IMR-90 (cell line): Measurements from ENCODE around the gene PACS1. TPM values are rescaled to one million over a fixed set of nuclear protein-coding genes. Genes with fewer than 3 reads are reported as not detected.

ENCODE experiments used
- ATAC-seq: fragments of 200-7000 bp; cut with Tn5 transposase; 2 replicates; pipeline ENCODE4 v1.9.1; 2020; ENCODE audit warnings: low read depth, mild to moderate bottlenecking, moderate library complexity
- BruUV-seq: library from RNA; stranded (reverse); fragments of 400-500 nt; replicated peaks from 2 replicates; lab custom pipeline; 2021; lab: Mats Ljungman, UMichigan
- CTCF ChIA-PET: fragments of 300-600 bp; formaldehyde crosslinking; extraction: SDS; loops from one replicate; lab custom pipeline; 2021; ENCODE audit warnings: antibody characterized with exemption; lab: Yijun Ruan, JAX
- POLR2A ChIA-PET: fragments of 300-600 bp; sonication (Branson Sonifier 250); formaldehyde crosslinking; loops from one replicate; lab custom pipeline; 2022; ENCODE audit warnings: antibody characterized with exemption; ENCODE audit not compliant: unreplicated experiment; lab: Charles Lee
- DNase-seq: peaks from one replicate; pipeline ENCODE4 v3.0.0; 2013
- H2AFZ ChIP-seq: replicated peaks from 2 replicates; pipeline ENCODE3; 2013; ENCODE audit warnings: low read length, mild to moderate bottlenecking; ENCODE audit not compliant: poor library complexity
- H2AK5ac ChIP-seq: 2 replicates; pipeline ENCODE4 v1.6.1; 2013; ENCODE audit warnings: low read depth, low read length, inconsistent platforms
- H2AK9ac ChIP-seq: replicated peaks from 2 replicates; pipeline ENCODE3; 2013; ENCODE audit warnings: mild to moderate bottlenecking, low read depth, low read length, moderate library complexity; ENCODE audit not compliant: poor library complexity
- H2BK120ac ChIP-seq: 2 replicates; pipeline ENCODE4 v1.6.1; 2013; ENCODE audit warnings: low read depth, low read length, inconsistent platforms
- H2BK15ac ChIP-seq: 3 replicates; pipeline ENCODE4 v1.6.1; 2013; ENCODE audit warnings: low read depth, low read length, inconsistent platforms
- H2BK20ac ChIP-seq: 2 replicates; pipeline ENCODE4 v1.6.1; 2013; ENCODE audit warnings: low read depth, mild to moderate bottlenecking, inconsistent platforms, low read length, moderate library complexity
- H2BK5ac ChIP-seq: 2 replicates; pipeline ENCODE4 v1.6.1; 2013; ENCODE audit warnings: mild to moderate bottlenecking, low read depth, low read length, inconsistent platforms; ENCODE audit not compliant: poor library complexity, severe bottlenecking
- H3K14ac ChIP-seq: replicated peaks from 2 replicates; pipeline ENCODE4 v1.6.1; 2013; ENCODE audit warnings: low read depth, low read length, inconsistent platforms
- H3K18ac ChIP-seq: 2 replicates; pipeline ENCODE4 v1.6.1; 2013; ENCODE audit warnings: low read depth, low read length, control low read depth
- H3K23ac ChIP-seq: 2 replicates; pipeline ENCODE4 v1.6.1; 2013; ENCODE audit warnings: low read depth, low read length, inconsistent platforms
- H3K27ac ChIP-seq: 2 replicates; pipeline ENCODE4 v1.5.1; 2013; ENCODE audit warnings: mild to moderate bottlenecking, control low read depth, low read length; ENCODE audit not compliant: insufficient read depth
- H3K27me3 ChIP-seq: 2 replicates; pipeline ENCODE4 v1.6.1; 2013; ENCODE audit warnings: low read length; ENCODE audit not compliant: control insufficient read depth, insufficient read depth
- H3K36me3 ChIP-seq: 2 replicates; pipeline ENCODE4 v1.6.1; 2013; ENCODE audit warnings: low read length, mixed read lengths; ENCODE audit not compliant: control insufficient read depth, insufficient read depth
- H3K4ac ChIP-seq: 2 replicates; pipeline ENCODE4 v1.6.1; 2013; ENCODE audit warnings: low read depth, low read length, inconsistent platforms
- H3K4me1 ChIP-seq: 2 replicates; pipeline ENCODE4 v1.6.1; 2013; ENCODE audit warnings: low read length, mixed read lengths; ENCODE audit not compliant: control insufficient read depth, insufficient read depth
- H3K4me2 ChIP-seq: 2 replicates; pipeline ENCODE4 v1.6.1; 2013; ENCODE audit warnings: low read depth, mild to moderate bottlenecking, control low read depth, low read length, moderate library complexity
- H3K4me3 ChIP-seq: 2 replicates; pipeline ENCODE4 v1.5.1; 2013; ENCODE audit warnings: low read depth, mild to moderate bottlenecking, control low read depth, low read length, moderate library complexity; ENCODE audit not compliant: insufficient read depth
- H3K56ac ChIP-seq: 2 replicates; pipeline ENCODE4 v1.6.1; 2013; ENCODE audit warnings: low read length, inconsistent platforms; ENCODE audit not compliant: insufficient read depth; ENCODE audit errors: extremely low read depth
- H3K79me1 ChIP-seq, 2 experiments: 2 replicates each; pipeline ENCODE4 v1.6.1; 2013; ENCODE audit warnings: low read length in 2 of 2, inconsistent platforms in 1 of 2, low read depth in 1 of 2
- H3K9ac ChIP-seq: 2 replicates; pipeline ENCODE4 v1.6.1; 2013; ENCODE audit warnings: low read depth, low read length, control low read depth
- H3K9me1 ChIP-seq: 2 replicates; pipeline ENCODE4 v1.6.1; 2013; ENCODE audit warnings: low read length, inconsistent platforms; ENCODE audit not compliant: insufficient read depth
- H3K9me3 ChIP-seq: 2 replicates; pipeline ENCODE4 v1.6.1; 2013; ENCODE audit warnings: low read length; ENCODE audit not compliant: control insufficient read depth, insufficient read depth
- H4K20me1 ChIP-seq: 2 replicates; pipeline ENCODE4 v1.6.1; 2013; ENCODE audit warnings: low read length, inconsistent platforms; ENCODE audit not compliant: insufficient read depth
- H4K5ac ChIP-seq: 2 replicates; pipeline ENCODE4 v1.6.1; 2013; ENCODE audit warnings: mild to moderate bottlenecking, low read depth, low read length, control low read depth
- H4K8ac ChIP-seq, 2 experiments: 2 replicates each; pipeline ENCODE4 v1.6.1; 2013; ENCODE audit warnings: low read depth in 2 of 2, low read length in 2 of 2, control low read depth in 1 of 2, inconsistent platforms in 1 of 2
- H4K91ac ChIP-seq: 2 replicates; pipeline ENCODE4 v1.6.1; 2013; ENCODE audit warnings: low read depth, low read length, inconsistent platforms; ENCODE audit not compliant: insufficient read depth
- BHLHE40 ChIP-seq: fragments of 150-350 bp; IDR thresholded peaks from 2 replicates; pipeline ENCODE4 v1.6.1; 2016; ENCODE audit warnings: mild to moderate bottlenecking, low read depth, low read length
- CEBPB ChIP-seq: IDR thresholded peaks from 2 replicates; pipeline ENCODE4 v1.6.1; 2012; ENCODE audit warnings: low read depth, low read length, improper control_type of control experiment
- CHD1 ChIP-seq: IDR thresholded peaks from 2 replicates; pipeline ENCODE4 v1.6.1; 2012; ENCODE audit warnings: low read depth, low read length, improper control_type of control experiment
- CTCF ChIP-seq: conservative IDR thresholded peaks from 2 replicates; pipeline ENCODE4 v1.5.1; 2012; ENCODE audit warnings: mild to moderate bottlenecking, low read depth, low read length, improper control_type of control experiment
- FOS ChIP-seq: fragments of 150-350 bp; IDR thresholded peaks from 2 replicates; pipeline ENCODE4 v1.6.1; 2016; ENCODE audit warnings: low read depth, low read length
- MAFK ChIP-seq: IDR thresholded peaks from 2 replicates; pipeline ENCODE4 v1.6.1; 2012; ENCODE audit warnings: low read depth, low read length, improper control_type of control experiment
- MAZ ChIP-seq: IDR thresholded peaks from 2 replicates; pipeline ENCODE4 v1.6.1; 2012; ENCODE audit warnings: low read depth, mild to moderate bottlenecking, low read length, improper control_type of control experiment, moderate library complexity, borderline replicate concordance
- MXI1 ChIP-seq: IDR thresholded peaks from 2 replicates; pipeline ENCODE4 v1.6.1; 2012; ENCODE audit warnings: low read depth, mild to moderate bottlenecking, low read length, moderate library complexity, borderline replicate concordance
- NFE2L2 ChIP-seq: fragments of 150-350 bp; IDR thresholded peaks from 2 replicates; pipeline ENCODE4 v1.6.1; 2016; ENCODE audit warnings: low read depth, mild to moderate bottlenecking, low read length
- POLR2A ChIP-seq: IDR thresholded peaks from 2 replicates; pipeline ENCODE4 v1.6.1; 2012; ENCODE audit warnings: mild to moderate bottlenecking, low read depth, low read length
- RAD21 ChIP-seq: IDR thresholded peaks from 2 replicates; pipeline ENCODE4 v1.6.1; 2012; ENCODE audit warnings: low read length, improper control_type of control experiment
- RCOR1 ChIP-seq: IDR thresholded peaks from 2 replicates; pipeline ENCODE4 v1.6.1; 2012; ENCODE audit warnings: mild to moderate bottlenecking, low read length, improper control_type of control experiment; ENCODE audit not compliant: insufficient replicate concordance
- RFX5 ChIP-seq: IDR thresholded peaks from 2 replicates; pipeline ENCODE4 v1.8.0; 2012; ENCODE audit warnings: low read depth, mild to moderate bottlenecking, low read length, moderate library complexity
- SMC3 ChIP-seq: fragments of 150-350 bp; IDR thresholded peaks from 2 replicates; pipeline ENCODE4 v1.6.1; 2016; ENCODE audit warnings: low read depth, mild to moderate bottlenecking, antibody characterized with exemption, low read length, moderate library complexity
- whole genome bisulfite sequencing, 2 experiments: methylation state at CpG; one replicate each; pipeline versions ENCODE4 v1.1.5 to v1.1.7; 2013; ENCODE audit warnings: missing lambda C conversion rate in 2 of 2; ENCODE audit not compliant: insufficient read length in 1 of 2; ENCODE audit errors: extremely low coverage in 2 of 2; 5-methylcytosine and 5-hydroxymethylcytosine counted together
- dilution Hi-C: fragments of 300-500 bp; cut with HindIII; formaldehyde crosslinking; loops from one replicate; pipeline ENCODE4 v1.14.3; 2018; ENCODE audit warnings: low sequenced_read_pairs; ENCODE audit not compliant: unreplicated experiment
- in situ Hi-C: fragments of 300-500 bp; cut with MboI; formaldehyde crosslinking; loops from 3 replicates; pipeline ENCODE4 v1.14.3; 2019; ENCODE audit warnings: low sequenced_read_pairs, inconsistent platforms, mixed read lengths
- intact Hi-C: fragments of 100-400 bp; cut with micrococcal nuclease; formaldehyde crosslinking; loops from 2 replicates; pipeline ENCODE4 v1.10.0; 2022
- polyA plus RNA-seq, 3 experiments: library from polyadenylated mRNA; depleted of rRNA; stranded (reverse); fragments of >200 nt; gene quantifications; 2 replicates each; pipeline ENCODE4 v1.2.3, GENCODE V29; 2012; ENCODE audit warnings: low replicate concordance in 1 of 3
- total RNA-seq: library from RNA; depleted of rRNA; stranded (reverse); fragments of >200 nt; gene quantifications from 2 replicates; pipeline ENCODE4 v1.2.3, GENCODE V29; 2012
- TF ChIP-seq, protein P1 (sequence below): fragments of 150-350 bp; IDR thresholded peaks from 2 replicates; pipeline ENCODE4 v1.6.1; 2016; ENCODE audit warnings: low read depth, mild to moderate bottlenecking, low read length, moderate library complexity, borderline replicate concordance
- TF ChIP-seq, protein P2 (sequence below): fragments of 150-350 bp; IDR thresholded peaks from 2 replicates; pipeline ENCODE4 v1.6.1; 2017; ENCODE audit warnings: mild to moderate bottlenecking, antibody characterized with exemption, low read length, low read depth

Gene PACS1
- total and polyA plus RNA-seq, 2 of the 4 experiments (the other 2 are of a cell fraction) = 7.3 to 32.0 TPM

DNA sequence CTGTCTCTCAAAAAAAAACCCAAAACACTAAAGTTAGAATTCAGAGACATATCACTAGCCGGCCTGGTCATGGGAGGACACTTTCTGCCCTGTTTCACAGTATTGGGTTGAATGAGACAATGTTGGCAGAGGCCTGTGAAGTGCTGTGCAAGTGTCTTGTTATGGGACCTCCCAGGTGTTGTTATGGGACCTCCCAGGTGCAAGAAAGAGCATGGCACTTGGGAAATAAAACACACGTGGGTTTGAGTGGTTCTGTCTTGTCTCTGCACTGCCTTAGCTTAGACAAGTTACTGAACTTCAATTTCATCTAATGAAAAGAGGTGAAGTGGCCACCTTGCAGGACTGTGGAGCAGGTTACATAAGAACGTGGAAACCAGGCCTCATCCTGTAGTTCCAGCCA is 169.4 kb downstream of the PACS1 start:
- Histone ChIP-seq H4K20me1 (no peaks in the 10 kb centered on the region), H3K9me3 (no peaks in the 10 kb centered on the region), H3K27me3 (no peaks in the 10 kb centered on the region), H4K5ac (no peak overlapping the region), H3K18ac (no peak overlapping the region), H3K9ac (no peak overlapping the region), H4K91ac (no peak overlapping the region), H3K4ac (no peak overlapping the region), H3K4me1 (no peaks in the 10 kb centered on the region), H4K8ac (no peak overlapping the region), H3K79me1 (no peaks in the 10 kb centered on the region), H3K27ac (no peak overlapping the region), H3K9me1 (no peaks in the 10 kb centered on the region), H3K4me2 (no peak overlapping the region), H3K56ac (no peak overlapping the region), H2BK5ac (no peak overlapping the region), H2BK15ac (no peak overlapping the region), H3K14ac (no peak overlapping the region), H3K23ac (no peak overlapping the region), H2BK120ac (no peak overlapping the region), H2AFZ (no peak overlapping the region), H2AK5ac (no peak overlapping the region), H2AK9ac (no peak overlapping the region), H3K4me3 (no peak overlapping the region), H2BK20ac (no peak overlapping the region), H3K36me3 (peaks cover 61% of the 10 kb centered on the region)
- ChIA-PET POLR2A (no interaction called here), CTCF (interaction anchor here (1.2 kb wide), 1 partner anchor 16 kb away, joined by 4 read pairs; no protein-coding TSS in a partner anchor)
- in situ Hi-C loops (no loop called here), dilution Hi-C loops (no loop called here), intact Hi-C loops (no loop called here)
- no TSS peak for BruUV-seq
- TF ChIP-seq RAD21 = no peak
- no peak for TF ChIP-seq CHD1
- no peak for TF ChIP-seq RCOR1
- TF ChIP-seq POLR2A = no peak
- TF ChIP-seq, protein P1, sequence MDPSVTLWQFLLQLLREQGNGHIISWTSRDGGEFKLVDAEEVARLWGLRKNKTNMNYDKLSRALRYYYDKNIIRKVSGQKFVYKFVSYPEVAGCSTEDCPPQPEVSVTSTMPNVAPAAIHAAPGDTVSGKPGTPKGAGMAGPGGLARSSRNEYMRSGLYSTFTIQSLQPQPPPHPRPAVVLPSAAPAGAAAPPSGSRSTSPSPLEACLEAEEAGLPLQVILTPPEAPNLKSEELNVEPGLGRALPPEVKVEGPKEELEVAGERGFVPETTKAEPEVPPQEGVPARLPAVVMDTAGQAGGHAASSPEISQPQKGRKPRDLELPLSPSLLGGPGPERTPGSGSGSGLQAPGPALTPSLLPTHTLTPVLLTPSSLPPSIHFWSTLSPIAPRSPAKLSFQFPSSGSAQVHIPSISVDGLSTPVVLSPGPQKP = no peak
- no peak for TF ChIP-seq MAFK
- no peak for TF ChIP-seq FOS
- no peak for TF ChIP-seq BHLHE40
- TF ChIP-seq NFE2L2 = no peak
- no peak for TF ChIP-seq MAZ
- TF ChIP-seq, protein P2, sequence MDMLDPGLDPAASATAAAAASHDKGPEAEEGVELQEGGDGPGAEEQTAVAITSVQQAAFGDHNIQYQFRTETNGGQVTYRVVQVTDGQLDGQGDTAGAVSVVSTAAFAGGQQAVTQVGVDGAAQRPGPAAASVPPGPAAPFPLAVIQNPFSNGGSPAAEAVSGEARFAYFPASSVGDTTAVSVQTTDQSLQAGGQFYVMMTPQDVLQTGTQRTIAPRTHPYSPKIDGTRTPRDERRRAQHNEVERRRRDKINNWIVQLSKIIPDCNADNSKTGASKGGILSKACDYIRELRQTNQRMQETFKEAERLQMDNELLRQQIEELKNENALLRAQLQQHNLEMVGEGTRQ = no peak
- no peak for TF ChIP-seq MXI1
- TF ChIP-seq CEBPB = no peak
- no peak for TF ChIP-seq RFX5
- TF ChIP-seq SMC3 = no peak
- no peak for TF ChIP-seq CTCF
- no peak for ATAC-seq
- 75% methylated on average over 2 of the region's 3 CpGs; no CpG with 5 or more reads in 1 of the 2 experiments for WGBS, 2 experiments
- DNase-seq = no peak
